ENCODE measurements around the gene GNG2.

The GNG2 gene

GRCh38 chr14:51860164-51860824 is at the start of gene GNG2:
Gene GNG2 (plus strand): TSS chr14:51860612. CDS start chr14:51950679, 90,067 bp downstream.
- peak within 1 kb of the TSS; percentile 63 for H3K27ac ChIP-seq
- TF ChIP-seq CTCF (conservative IDR thresholded peaks at IDR 0.05), result no peak

- no peak overlapping the region for H3K27ac ChIP-seq
- TF ChIP-seq CTCF (conservative IDR thresholded peaks at IDR 0.05), result no peak
Measured at GRCh38 chr14:51811706-51812105, 48.7 kb upstream of the GNG2 start.

GRCh38 chr14:51816031-51816430 is 44.4 kb upstream of the GNG2 start:
- TF ChIP-seq CTCF (conservative IDR thresholded peaks at IDR 0.05), result no peak
- no peak overlapping the region for H3K27ac ChIP-seq

GRCh38 chr14:51817326-51817725 is 43.1 kb upstream of the GNG2 start:
- TF ChIP-seq CTCF (conservative IDR thresholded peaks at IDR 0.05), result no peak
- H3K27ac ChIP-seq, result no peak overlapping the region

- no peak for TF ChIP-seq CTCF (conservative IDR thresholded peaks at IDR 0.05)
- no peak overlapping the region for H3K27ac ChIP-seq
Measured at GRCh38 chr14:51818748-51819380, 41.5 kb upstream of the GNG2 start.

- TF ChIP-seq CTCF (conservative IDR thresholded peaks at IDR 0.05), result no peak
- no peak overlapping the region for H3K27ac ChIP-seq
Measured at GRCh38 chr14:51821822-51822221, 38.6 kb upstream of the GNG2 start.

- TF ChIP-seq CTCF (conservative IDR thresholded peaks at IDR 0.05), result no peak
- H3K27ac ChIP-seq, result no peak overlapping the region
Measured at GRCh38 chr14:51822499-51822898, 37.9 kb upstream of the GNG2 start.

Data from VCaP (cell line).